ENCODE data around the gene PTPRT.

DNA sequence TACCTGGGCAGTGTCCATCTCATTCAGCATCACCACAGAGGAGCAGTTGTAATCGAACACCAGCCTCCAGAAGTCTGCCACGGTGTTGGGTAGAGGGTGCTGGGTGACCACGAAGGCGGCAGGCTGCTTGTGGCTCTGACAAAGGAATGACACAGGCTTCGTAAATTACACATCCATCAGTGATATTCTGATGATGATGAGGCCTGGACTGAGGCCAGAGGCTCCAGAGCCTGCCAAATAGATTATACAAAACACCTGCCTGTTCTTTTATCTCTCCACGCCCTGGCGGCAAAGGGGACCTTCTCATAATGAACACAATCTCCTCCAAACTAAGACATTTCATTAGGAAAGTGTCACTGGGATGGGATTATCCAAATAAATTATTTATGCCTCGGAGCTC lies 1091.3 kb downstream of the PTPRT start:
- no peak for TF ChIP-seq EZH2 (IDR thresholded peaks at IDR 0.05; ENCODE audit: low read length, missing control alignments)
- TF ChIP-seq, protein P1, sequence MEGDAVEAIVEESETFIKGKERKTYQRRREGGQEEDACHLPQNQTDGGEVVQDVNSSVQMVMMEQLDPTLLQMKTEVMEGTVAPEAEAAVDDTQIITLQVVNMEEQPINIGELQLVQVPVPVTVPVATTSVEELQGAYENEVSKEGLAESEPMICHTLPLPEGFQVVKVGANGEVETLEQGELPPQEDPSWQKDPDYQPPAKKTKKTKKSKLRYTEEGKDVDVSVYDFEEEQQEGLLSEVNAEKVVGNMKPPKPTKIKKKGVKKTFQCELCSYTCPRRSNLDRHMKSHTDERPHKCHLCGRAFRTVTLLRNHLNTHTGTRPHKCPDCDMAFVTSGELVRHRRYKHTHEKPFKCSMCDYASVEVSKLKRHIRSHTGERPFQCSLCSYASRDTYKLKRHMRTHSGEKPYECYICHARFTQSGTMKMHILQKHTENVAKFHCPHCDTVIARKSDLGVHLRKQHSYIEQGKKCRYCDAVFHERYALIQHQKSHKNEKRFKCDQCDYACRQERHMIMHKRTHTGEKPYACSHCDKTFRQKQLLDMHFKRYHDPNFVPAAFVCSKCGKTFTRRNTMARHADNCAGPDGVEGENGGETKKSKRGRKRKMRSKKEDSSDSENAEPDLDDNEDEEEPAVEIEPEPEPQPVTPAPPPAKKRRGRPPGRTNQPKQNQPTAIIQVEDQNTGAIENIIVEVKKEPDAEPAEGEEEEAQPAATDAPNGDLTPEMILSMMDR (conservative IDR thresholded peaks at IDR 0.05 in 1 of 2, IDR thresholded peaks at IDR 0.05 in 1 of 2; ENCODE audit: low read depth in 1 of 2, low read length in 2 of 2) = no peak
